OCI-LY1 (cell line): ENCODE data around the gene ERCC8.

ENCODE experiments used
- CTCF ChIP-seq: fragments of 200-600 bp; sonication (generic), shearing (Covaris generic); IDR thresholded peaks from 2 replicates; pipeline ENCODE4 v1.5.1; 2017; ENCODE audit warnings: mild to moderate bottlenecking, antibody characterized with exemption, low read length, moderate library complexity, mixed read lengths
- EZH2 ChIP-seq: fragments of 200-600 bp; sonication (generic), shearing (Covaris generic); IDR thresholded peaks from 2 replicates; pipeline ENCODE4 v1.8.0; 2017; ENCODE audit warnings: borderline replicate concordance, mixed run types, mild to moderate bottlenecking, antibody characterized with exemption, low read length, moderate library complexity, mixed read lengths

- no peak for TF ChIP-seq CTCF
- TF ChIP-seq EZH2, result no peak
Measured at GRCh38 chr5:60992871-60993270, 48.0 kb upstream of the ERCC8 start.
